Body of pancreas (tissue), 4 donors: ENCODE measurements around the gene NEGR1. TPM values are rescaled to one million over a fixed set of nuclear protein-coding genes. Genes with fewer than 3 reads are reported as not detected.

Experiments
- ATAC-seq: fragments of 150-250 bp; one replicate; pipeline ENCODE4 v1.9.1; 2016
- DNase-seq, 4 donors: peaks; one replicate each; pipeline ENCODE4 v3.0.0-alpha.2; 2019
- H3K27ac ChIP-seq, 4 donors: fragments of 200-600 bp; sonication (generic); 1 replicate in 3 of 4; 2 replicates in 1 of 4; pipeline versions ENCODE4 v1.5.1 to v1.6.1; 2016 to 2019; ENCODE audit warnings: mild to moderate bottlenecking in 1 of 4, mixed read lengths in 1 of 4, moderate library complexity in 1 of 4
- H3K27me3 ChIP-seq, 2 donors: fragments of 200-600 bp; sonication (generic); one replicate each; pipeline ENCODE4 v1.6.0; 2016; ENCODE audit warnings: mild to moderate bottlenecking in 1 of 2
- H3K36me3 ChIP-seq, 2 donors: fragments of 200-600 bp; sonication (generic); replicated peaks in 1 of 2; 2 replicates each; pipeline ENCODE4 v1.5.1; 2016; ENCODE audit warnings: low read depth in 2 of 2; ENCODE audit not compliant: insufficient read depth in 1 of 2
- H3K4me1 ChIP-seq: fragments of 200-600 bp; sonication (generic); one replicate; pipeline ENCODE4 v1.6.0; 2016
- H3K4me3 ChIP-seq, 2 donors: fragments of 200-600 bp; sonication (generic); 1 replicate in 1 of 2; 2 replicates in 1 of 2; pipeline ENCODE4 v1.5.1; 2016 to 2019
- H3K9me3 ChIP-seq, 3 donors: fragments of 200-600 bp; sonication (generic); 1 replicate in 2 of 3; 2 replicates in 1 of 3; pipeline ENCODE4 v1.5.1; 2016
- CTCF ChIP-seq, 7 experiments: fragments of 450-650 bp in 4 of 7; fragments of 200-600 bp in 3 of 7; sonication (generic) in 3 of 7; IDR thresholded peaks; one replicate each; pipeline ENCODE4 v1.5.1; 2016 to 2019; ENCODE audit warnings: antibody characterized with exemption in 7 of 7
- POLR2A ChIP-seq, 3 donors: fragments of 450-650 bp; IDR thresholded peaks; one replicate each; pipeline ENCODE4 v1.6.1; 2016; ENCODE audit warnings: antibody characterized with exemption in 3 of 3, mild to moderate bottlenecking in 2 of 3
- WGBS, 2 donors: methylation state at CpG; one replicate each; pipeline ENCODE4 v1.1.5; 2017; 5-methylcytosine and 5-hydroxymethylcytosine counted together
- intact Hi-C: fragments of 100-400 bp; cut with DNase I; formaldehyde crosslinking; loops from one replicate; pipeline ENCODE4 v1.15.1; 2023
- total RNA-seq, 2 donors: library from RNA; depleted of rRNA; stranded (reverse); fragments of >200 nt; gene quantifications; one replicate each; pipeline ENCODE4 v1.1.0, GENCODE V29; 2016

NEGR1 gene
- total RNA-seq, 2 donors from 2014 or later = 6.3 to 9.6 TPM

DNA sequence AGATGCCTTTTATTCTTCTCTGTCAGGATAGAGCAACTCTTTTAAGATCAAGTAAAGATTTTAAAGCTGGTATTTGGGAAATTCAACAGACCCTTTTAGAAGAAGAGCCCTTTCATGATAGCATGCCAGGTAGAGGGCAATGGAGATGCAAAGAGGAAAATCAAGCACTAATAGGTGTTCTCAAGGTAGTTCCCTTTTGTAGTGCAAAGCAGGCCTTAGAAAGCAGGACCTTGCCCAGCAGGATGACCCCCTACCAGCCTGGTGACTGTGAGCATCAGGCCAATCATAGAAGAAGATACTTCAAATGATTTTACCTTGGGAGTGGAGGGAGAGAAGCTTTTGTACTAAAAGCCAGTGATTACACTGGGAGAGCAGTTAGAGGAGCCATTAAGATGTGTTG lies 820.1 kb downstream of the NEGR1 start:
- no peak for DNase-seq
- Histone ChIP-seq H3K9me3 (no peaks in the 10 kb centered on the region), H3K36me3 (no peaks in the 10 kb centered on the region), H3K4me1 (no peaks in the 10 kb centered on the region), H3K27ac (no peak overlapping the region), H3K4me3 (no peak overlapping the region), H3K27me3 (no peaks in the 10 kb centered on the region)
- no peak for ATAC-seq
- no peak for TF ChIP-seq CTCF (IDR thresholded peaks at IDR 0.05)
- no peak for TF ChIP-seq POLR2A (IDR thresholded peaks at IDR 0.05)
- intact Hi-C loops = no loop called here

DNA sequence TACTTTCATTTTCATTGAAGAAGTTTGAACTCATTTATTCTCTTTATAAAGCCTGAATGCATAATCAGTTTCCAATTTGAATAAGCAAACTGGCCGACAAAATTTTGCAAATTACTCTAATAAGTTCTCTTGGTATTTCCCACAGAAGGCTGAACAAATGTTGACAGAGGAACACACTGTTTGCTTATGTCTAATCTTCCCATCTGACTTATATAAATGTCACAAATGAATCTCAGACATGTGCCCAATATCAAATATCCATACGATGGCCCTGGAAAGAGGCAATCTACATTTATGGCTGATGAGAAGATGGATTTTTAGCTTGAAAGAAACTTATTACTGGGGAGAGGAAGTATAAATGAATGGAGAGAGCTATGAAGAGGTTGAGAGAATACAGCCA lies 820.9 kb downstream of the NEGR1 start:
- Histone ChIP-seq H3K27ac (no peak overlapping the region), H3K4me1 (no peaks in the 10 kb centered on the region), H3K4me3 (no peak overlapping the region), H3K27me3 (no peaks in the 10 kb centered on the region), H3K36me3 (no peaks in the 10 kb centered on the region), H3K9me3 (no peaks in the 10 kb centered on the region)
- ATAC-seq = no peak
- TF ChIP-seq POLR2A (IDR thresholded peaks at IDR 0.05) (no peak), CTCF (IDR thresholded peaks at IDR 0.05) (no peak)
- 11 to 20% methylated on average over 2 of the region's 2 CpGs for WGBS, 2 donors
- no peak for DNase-seq
- intact Hi-C loops = no loop called here

DNA sequence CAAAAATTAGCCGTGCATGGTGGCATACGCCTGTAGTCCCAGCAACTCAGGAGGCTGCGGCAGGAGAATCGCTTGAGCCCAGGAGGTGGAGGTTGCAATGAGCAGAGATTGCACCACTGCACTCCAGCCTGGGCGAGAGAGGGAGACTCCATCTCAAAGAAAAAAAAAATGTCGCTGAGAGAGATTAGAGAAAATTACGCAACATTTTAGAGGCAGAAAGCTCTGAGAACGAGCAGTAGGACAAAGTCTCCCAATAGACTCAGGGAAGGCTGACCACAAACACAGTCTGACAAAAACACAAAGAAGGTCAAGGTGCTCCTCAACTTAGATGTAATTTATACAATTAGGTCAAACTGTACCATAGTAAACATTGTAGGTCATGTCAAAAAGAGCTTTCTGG lies 833.9 kb downstream of the NEGR1 start:
- TF ChIP-seq CTCF (IDR thresholded peaks at IDR 0.05) (no peak), POLR2A (IDR thresholded peaks at IDR 0.05) (no peak)
- ATAC-seq (no peak), DNase-seq (no peak)
- Histone ChIP-seq H3K4me1 (no peaks in the 10 kb centered on the region), H3K27ac (no peak overlapping the region), H3K9me3 (no peaks in the 10 kb centered on the region), H3K36me3 (no peaks in the 10 kb centered on the region), H3K27me3 (no peaks in the 10 kb centered on the region), H3K4me3 (no peak overlapping the region)
- intact Hi-C loops = no loop called here
- WGBS, 2 donors = 74 to 86% methylated on average over 7 of the region's 8 CpGs

GRCh38 chr1:71438626-71439025 lies 843.7 kb downstream of the NEGR1 start:
- DNase-seq (no peak), ATAC-seq (no peak)
- Histone ChIP-seq H3K4me1 (no peaks in the 10 kb centered on the region), H3K27ac (no peak overlapping the region), H3K36me3 (no peaks in the 10 kb centered on the region), H3K4me3 (no peak overlapping the region), H3K27me3 (no peaks in the 10 kb centered on the region), H3K9me3 (no peaks in the 10 kb centered on the region)
- 50 to 54% methylated on average over 2 of the region's 2 CpGs for WGBS, 2 donors
- intact Hi-C loops = no loop called here
- TF ChIP-seq POLR2A (IDR thresholded peaks at IDR 0.05) = no peak
- no peak for TF ChIP-seq CTCF (IDR thresholded peaks at IDR 0.05)

GRCh38 chr1:71435951-71436350 lies 846.4 kb downstream of the NEGR1 start:
- ATAC-seq (no peak), DNase-seq (no peak)
- H3K4me3 ChIP-seq = no peak overlapping the region
- H3K27me3 ChIP-seq = no peaks in the 10 kb centered on the region
- H3K36me3 ChIP-seq = no peaks in the 10 kb centered on the region
- H3K9me3 ChIP-seq = no peaks in the 10 kb centered on the region
- H3K27ac ChIP-seq = no peak overlapping the region
- TF ChIP-seq POLR2A (IDR thresholded peaks at IDR 0.05) (no peak), CTCF (IDR thresholded peaks at IDR 0.05) (no peak)
- no peaks in the 10 kb centered on the region for H3K4me1 ChIP-seq
- intact Hi-C loops = no loop called here
